Epithelial cell of proximal tubule (primary cell): ENCODE measurements around the gene RERE. TPM values are rescaled to one million over a fixed set of nuclear protein-coding genes. Genes with fewer than 3 reads are reported as not detected.

Experiments used
- DNase-seq: peaks from one replicate; pipeline ENCODE4 v3.0.0-alpha.2; 2011; ENCODE audit warnings: low read depth
- H3K4me3 ChIP-seq: 2 replicates; pipeline ENCODE4 v1.5.1; 2011; ENCODE audit warnings: low read depth, mild to moderate bottlenecking, low read length
- CTCF ChIP-seq: conservative IDR thresholded peaks from 2 replicates; pipeline ENCODE4 v1.5.1; 2012; ENCODE audit warnings: low read depth, mild to moderate bottlenecking, low read length
- total RNA-seq: library from RNA; depleted of rRNA; stranded (reverse); fragments of >200 nt; gene quantifications from 2 replicates; pipeline ENCODE4 v1.2.3, GENCODE V29; 2015

Gene RERE
- total RNA-seq, 1 donor from 2014 or later = 18.0 TPM

- DNase-seq = no peak
- no peak overlapping the region for H3K4me3 ChIP-seq
- TF ChIP-seq CTCF = no peak
Measured at GRCh38 chr1:8363767-8364301, 453.6 kb downstream of the RERE start.

- DNase-seq = no peak
- H3K4me3 ChIP-seq = no peak overlapping the region
- TF ChIP-seq CTCF = no peak
Measured at GRCh38 chr1:8363186-8363766, 454.2 kb downstream of the RERE start.

DNA sequence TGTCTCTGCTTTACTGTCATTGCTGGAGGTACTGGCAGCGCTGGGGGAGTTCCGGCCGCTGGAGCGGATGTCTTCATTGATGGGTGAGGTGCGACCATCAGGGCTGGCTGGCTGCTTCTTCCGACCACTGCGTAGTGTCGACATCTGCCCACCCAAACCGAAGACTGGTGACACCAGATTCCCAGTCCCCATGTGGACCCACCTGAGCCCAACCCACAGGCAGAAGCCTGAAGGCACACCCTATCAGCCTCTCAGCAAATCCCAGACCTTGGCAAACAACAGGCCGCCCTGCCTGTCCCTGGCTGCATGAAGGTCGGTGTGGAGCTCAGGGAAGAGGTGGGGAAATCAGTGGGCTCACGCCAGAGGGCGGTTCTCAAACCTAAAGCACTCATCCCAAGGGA is 454.7 kb downstream of the RERE start:
- no peak overlapping the region for H3K4me3 ChIP-seq
- no peak for DNase-seq
- no peak for TF ChIP-seq CTCF

DNA sequence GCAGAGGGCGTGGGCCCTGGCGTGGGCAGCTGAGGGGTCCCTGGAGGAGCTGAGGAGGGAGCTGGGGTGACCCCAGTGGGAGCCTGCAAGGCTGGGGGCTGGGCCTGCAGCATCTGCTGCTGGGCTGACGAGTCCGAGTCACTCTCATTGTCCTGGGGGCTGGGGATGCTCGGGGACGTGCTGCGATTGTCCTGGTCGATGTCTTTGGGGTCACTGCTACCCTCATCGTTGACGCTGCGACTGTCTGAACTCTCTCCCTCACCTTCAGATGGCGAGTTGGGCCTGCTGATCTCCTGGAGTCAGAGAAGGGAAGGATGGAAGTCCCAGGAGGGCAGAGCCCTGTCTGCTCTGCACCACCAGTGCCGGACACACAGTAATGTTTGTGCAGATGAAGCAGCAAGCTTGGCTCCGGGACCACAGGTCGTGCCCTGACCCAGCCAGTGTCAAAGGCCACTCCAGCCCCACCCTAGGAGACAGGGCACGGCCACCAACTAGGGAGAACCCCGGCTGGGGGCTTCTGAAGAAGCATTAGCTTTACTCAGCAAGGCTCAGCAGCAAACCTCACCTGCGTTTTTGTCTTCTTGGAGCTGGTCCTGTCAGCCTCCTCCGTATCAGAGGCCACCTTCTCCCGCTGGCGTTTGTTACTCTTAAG is 456.1 kb downstream of the RERE start:
- TF ChIP-seq CTCF = no peak
- no peak for DNase-seq
- no peak overlapping the region for H3K4me3 ChIP-seq

GRCh38 chr1:8360493-8361197 is 456.8 kb downstream of the RERE start:
- no peak for TF ChIP-seq CTCF
- no peak overlapping the region for H3K4me3 ChIP-seq
- no peak for DNase-seq

DNA sequence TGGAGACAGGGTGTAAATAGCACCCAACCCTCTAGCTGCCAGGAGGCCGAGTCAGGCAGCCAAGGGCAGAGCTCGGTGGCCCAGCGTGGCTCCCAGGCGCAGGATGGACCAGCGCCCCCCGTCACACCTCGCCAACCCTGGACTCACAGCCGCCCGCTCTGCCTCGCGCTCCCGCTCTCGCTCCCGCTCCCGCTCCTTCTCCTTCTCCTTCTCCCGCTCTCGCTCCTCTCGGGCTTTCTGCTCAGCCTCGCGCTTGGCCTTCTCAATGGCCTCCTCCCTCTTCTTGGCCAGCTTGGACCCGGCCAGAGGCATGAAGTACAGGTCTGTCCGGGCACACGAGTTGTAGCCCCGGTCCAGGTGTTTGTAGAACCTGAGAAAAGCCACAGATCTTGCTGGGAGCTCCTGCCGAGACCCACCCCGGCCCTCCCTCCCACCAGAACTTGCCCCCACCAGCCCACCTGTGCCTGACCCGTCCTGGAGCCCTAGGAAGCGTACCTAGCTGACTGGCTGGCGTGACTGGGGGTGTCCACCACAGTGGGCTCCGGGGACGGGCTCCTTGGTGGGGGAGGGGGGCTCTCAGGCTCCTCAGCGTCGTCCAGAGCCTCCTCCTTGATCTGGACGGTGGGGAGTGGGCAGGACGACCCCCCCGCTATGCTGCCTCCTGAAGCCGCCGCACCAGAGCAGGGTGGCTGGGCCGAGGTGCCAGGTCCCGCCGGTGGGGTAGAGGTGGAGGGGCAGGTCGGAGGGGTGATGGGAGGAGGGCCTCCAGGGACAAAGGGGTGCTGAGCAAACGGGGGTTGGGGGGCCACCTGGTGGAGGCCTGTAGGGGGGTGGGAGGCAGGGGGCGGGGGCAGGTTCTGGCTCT is 457.6 kb downstream of the RERE start:
- no peak for DNase-seq
- TF ChIP-seq CTCF = no peak
- no peak overlapping the region for H3K4me3 ChIP-seq
